Pulmonary artery endothelial cell (primary cell): ENCODE measurements around the gene CTTNBP2. TPM values are rescaled to one million over a fixed set of nuclear protein-coding genes. Genes with fewer than 3 reads are reported as not detected.

Experiments used
- DNase-seq: peaks from one replicate; pipeline ENCODE4 v3.0.0-alpha.2; 2011; ENCODE audit warnings: low read depth, low spot score
- total RNA-seq: library from RNA; depleted of rRNA; stranded (reverse); fragments of >200 nt; gene quantifications from 2 replicates; pipeline ENCODE4 v1.2.3, GENCODE V29; 2014

Gene CTTNBP2
- total RNA-seq, 1 donor from 2014 or later = not detected

GRCh38 chr7:117824592-117824991, 48.6 kb downstream of the CTTNBP2 start:
- no peak for DNase-seq

- no peak for DNase-seq
Observed at GRCh38 chr7:117819558-117819957, 53.7 kb downstream of the CTTNBP2 start.

GRCh38 chr7:117818232-117818631, 55.0 kb downstream of the CTTNBP2 start:
- no peak for DNase-seq

- DNase-seq = no peak
Observed at GRCh38 chr7:117816727-117817126, 56.5 kb downstream of the CTTNBP2 start.

GRCh38 chr7:117811696-117812095, 61.5 kb downstream of the CTTNBP2 start:
- DNase-seq = no peak

- no peak for DNase-seq
Observed at GRCh38 chr7:117810642-117811512, 62.4 kb downstream of the CTTNBP2 start.

GRCh38 chr7:117809958-117810357, 63.3 kb downstream of the CTTNBP2 start:
- no peak for DNase-seq

GRCh38 chr7:117808910-117809705, 64.1 kb downstream of the CTTNBP2 start:
- no peak for DNase-seq

GRCh38 chr7:117808341-117808757, 64.9 kb downstream of the CTTNBP2 start:
- DNase-seq = no peak

GRCh38 chr7:117807676-117808075, 65.6 kb downstream of the CTTNBP2 start:
- no peak for DNase-seq

- no peak for DNase-seq
Observed at GRCh38 chr7:117806011-117806410, 67.2 kb downstream of the CTTNBP2 start.

- no peak for DNase-seq
Observed at GRCh38 chr7:117805241-117805640, 68.0 kb downstream of the CTTNBP2 start.

- no peak for DNase-seq
Observed at GRCh38 chr7:117803476-117803875, 69.8 kb downstream of the CTTNBP2 start.

- DNase-seq = no peak
Observed at GRCh38 chr7:117802660-117803059, 70.6 kb downstream of the CTTNBP2 start.

GRCh38 chr7:117800841-117801240, 72.4 kb downstream of the CTTNBP2 start:
- DNase-seq = no peak

GRCh38 chr7:117800406-117800805, 72.8 kb downstream of the CTTNBP2 start:
- no peak for DNase-seq

- no peak for DNase-seq
Observed at GRCh38 chr7:117796889-117797288, 76.4 kb downstream of the CTTNBP2 start.

- DNase-seq = no peak
Observed at GRCh38 chr7:117793976-117794375, 79.3 kb downstream of the CTTNBP2 start.

- DNase-seq = no peak
Observed at GRCh38 chr7:117793521-117793920, 79.7 kb downstream of the CTTNBP2 start.

- DNase-seq = no peak
Observed at GRCh38 chr7:117791877-117792780, 81.1 kb downstream of the CTTNBP2 start.

- no peak for DNase-seq
Observed at GRCh38 chr7:117790731-117791130, 82.5 kb downstream of the CTTNBP2 start.
